Esophagus squamous epithelium (tissue), 5 donors: Measurements from ENCODE around the gene LIPJ. TPM values are rescaled to one million over a fixed set of nuclear protein-coding genes. Genes with fewer than 3 reads are reported as not detected.
A peak's percentile ranks its signal among the peaks of the same experiment; 100 is the strongest.

Source experiments
- DNase-seq: peaks from one replicate; lab custom pipeline; 2025; lab: John Stamatoyannopoulos, UW
- H3K27ac ChIP-seq, 4 donors: fragments of 200-600 bp; sonication (generic); one replicate each; pipeline ENCODE4 v1.5.1; 2016 to 2019; ENCODE audit warnings: mild to moderate bottlenecking in 1 of 4
- H3K27me3 ChIP-seq, 4 donors: fragments of 200-600 bp; sonication (generic); 1 replicate in 3 of 4; 2 replicates in 1 of 4; pipeline versions ENCODE4 v1.5.1 to v1.6.0; 2017 to 2021; ENCODE audit warnings: antibody characterized with exemption in 1 of 4
- H3K36me3 ChIP-seq, 3 donors: fragments of 200-600 bp; sonication (generic); one replicate each; pipeline ENCODE4 v1.5.1; 2016 to 2019
- H3K4me1 ChIP-seq, 3 donors: fragments of 200-600 bp; sonication (generic); one replicate each; pipeline ENCODE4 v1.5.1; 2017 to 2019
- H3K4me3 ChIP-seq, 4 donors: fragments of 200-600 bp; sonication (generic); 1 replicate in 3 of 4; 2 replicates in 1 of 4; pipeline ENCODE4 v1.5.1; 2016 to 2019; ENCODE audit warnings: mild to moderate bottlenecking in 2 of 4, moderate library complexity in 1 of 4
- H3K9me3 ChIP-seq, 3 donors: fragments of 200-600 bp; sonication (generic); one replicate each; pipeline ENCODE4 v1.5.1; 2016 to 2019
- CTCF ChIP-seq, 6 experiments: fragments of 450-650 bp in 4 of 6; fragments of 200-600 bp in 2 of 6; sonication (generic) in 2 of 6; IDR thresholded peaks; one replicate each; pipeline ENCODE4 v1.5.1; 2016 to 2019; ENCODE audit warnings: antibody characterized with exemption in 6 of 6, mild to moderate bottlenecking in 4 of 6, moderate library complexity in 4 of 6
- POLR2A ChIP-seq, 4 donors: fragments of 450-650 bp; IDR thresholded peaks; one replicate each; pipeline ENCODE4 v1.6.1; 2017; ENCODE audit warnings: antibody characterized with exemption in 4 of 4, mild to moderate bottlenecking in 4 of 4, moderate library complexity in 3 of 4
- WGBS, 2 donors: methylation state at CpG; one replicate each; pipeline ENCODE4 v1.1.5; 2018; 5-methylcytosine and 5-hydroxymethylcytosine counted together
- intact Hi-C: fragments of 100-400 bp; cut with DNase I; formaldehyde crosslinking; loops from one replicate; pipeline ENCODE4 v1.15.0; 2022
- total RNA-seq, 4 donors: library from RNA; depleted of rRNA; stranded (reverse); fragments of >200 nt; gene quantifications; one replicate each; pipeline ENCODE4 v1.1.0, GENCODE V29; 2016
- donor health status: DM: yes; HTN: yes; CAD: no.

The LIPJ gene
- total RNA-seq, 4 donors from 2014 or later = 0.19 TPM; not detected in 3

GRCh38 chr10:88541116-88541626 lies 45.4 kb upstream of the LIPJ start:
- 26 to 34% methylated on average over 5 of the region's 5 CpGs for WGBS, 2 donors
- peak overlapping the region; percentile 65 to 82 (median 73) for H3K27ac ChIP-seq
- DNase-seq = no peak

GRCh38 chr10:88542522-88542921 lies 44.0 kb upstream of the LIPJ start:
- Histone ChIP-seq H3K4me1 (peaks cover 0 to 32% (median 10%) of the 10 kb centered on the region in 3 donors), H3K27me3 (no peaks in the 10 kb centered on the region), H3K27ac (no peak overlapping the region), H3K9me3 (no peaks in the 10 kb centered on the region), H3K36me3 (no peaks in the 10 kb centered on the region), H3K4me3 (no peak overlapping the region)
- no peak for DNase-seq
- intact Hi-C loops = no loop called here
- 88 to 89% methylated on average over 4 of the region's 4 CpGs for WGBS, 2 donors
- TF ChIP-seq POLR2A (IDR thresholded peaks at IDR 0.05) = no peak
- TF ChIP-seq CTCF (IDR thresholded peaks at IDR 0.05) = no peak

More at GRCh38 chr10:88541116-88541626, 45.4 kb upstream of the LIPJ start:
- H3K4me1 ChIP-seq = peaks cover 0 to 35% (median 10%) of the 10 kb centered on the region in 3 donors
- intact Hi-C loops = no loop called here
- TF ChIP-seq POLR2A (IDR thresholded peaks at IDR 0.05) (no peak), CTCF (IDR thresholded peaks at IDR 0.05) (no peak)
- no peaks in the 10 kb centered on the region for H3K27me3 ChIP-seq
- H3K9me3 ChIP-seq = no peaks in the 10 kb centered on the region
- H3K36me3 ChIP-seq = no peaks in the 10 kb centered on the region
- H3K4me3 ChIP-seq = no peak overlapping the region

- Histone ChIP-seq H3K4me3 (no peak overlapping the region), H3K27me3 (no peaks in the 10 kb centered on the region), H3K36me3 (no peaks in the 10 kb centered on the region), H3K4me1 (peaks cover 0 to 28% (median 10%) of the 10 kb centered on the region in 3 donors), H3K27ac (no peak overlapping the region), H3K9me3 (no peaks in the 10 kb centered on the region)
- DNase-seq = no peak
- intact Hi-C loops = no loop called here
- 88 to 92% methylated on average over 2 of the region's 2 CpGs for WGBS, 2 donors
- TF ChIP-seq CTCF (IDR thresholded peaks at IDR 0.05) = no peak
- TF ChIP-seq POLR2A (IDR thresholded peaks at IDR 0.05) = no peak
These were observed 42.3 kb upstream of the LIPJ start for GRCh38 chr10:88544140-88544870.

GRCh38 chr10:88545359-88545758 lies 41.2 kb upstream of the LIPJ start:
- H3K9me3 ChIP-seq = no peaks in the 10 kb centered on the region
- no peaks in the 10 kb centered on the region for H3K36me3 ChIP-seq
- intact Hi-C loops = no loop called here
- no peaks in the 10 kb centered on the region for H3K27me3 ChIP-seq
- no peak overlapping the region for H3K4me3 ChIP-seq
- peaks cover 0 to 24% (median 10%) of the 10 kb centered on the region in 3 donors for H3K4me1 ChIP-seq
- TF ChIP-seq CTCF (IDR thresholded peaks at IDR 0.05) (no peak), POLR2A (IDR thresholded peaks at IDR 0.05) (no peak)
- WGBS, 2 donors = 68 to 74% methylated on average over 4 of the region's 4 CpGs
- no peak for DNase-seq
- no peak overlapping the region for H3K27ac ChIP-seq

GRCh38 chr10:88546497-88546896 lies 40.1 kb upstream of the LIPJ start:
- H3K4me3 ChIP-seq = no peak overlapping the region
- WGBS, 2 donors = 62 to 66% methylated on average over 3 of the region's 3 CpGs
- intact Hi-C loops = no loop called here
- no peak for DNase-seq
- H3K4me1 ChIP-seq = peaks cover 0 to 12% (median 9%) of the 10 kb centered on the region in 3 donors
- no peak overlapping the region for H3K27ac ChIP-seq
- TF ChIP-seq CTCF (IDR thresholded peaks at IDR 0.05) = no peak
- TF ChIP-seq POLR2A (IDR thresholded peaks at IDR 0.05) = no peak
- H3K36me3 ChIP-seq = no peaks in the 10 kb centered on the region
- H3K9me3 ChIP-seq = no peaks in the 10 kb centered on the region
- H3K27me3 ChIP-seq = no peaks in the 10 kb centered on the region
